ENCODE results near the gene ADRA1B.

DNA sequence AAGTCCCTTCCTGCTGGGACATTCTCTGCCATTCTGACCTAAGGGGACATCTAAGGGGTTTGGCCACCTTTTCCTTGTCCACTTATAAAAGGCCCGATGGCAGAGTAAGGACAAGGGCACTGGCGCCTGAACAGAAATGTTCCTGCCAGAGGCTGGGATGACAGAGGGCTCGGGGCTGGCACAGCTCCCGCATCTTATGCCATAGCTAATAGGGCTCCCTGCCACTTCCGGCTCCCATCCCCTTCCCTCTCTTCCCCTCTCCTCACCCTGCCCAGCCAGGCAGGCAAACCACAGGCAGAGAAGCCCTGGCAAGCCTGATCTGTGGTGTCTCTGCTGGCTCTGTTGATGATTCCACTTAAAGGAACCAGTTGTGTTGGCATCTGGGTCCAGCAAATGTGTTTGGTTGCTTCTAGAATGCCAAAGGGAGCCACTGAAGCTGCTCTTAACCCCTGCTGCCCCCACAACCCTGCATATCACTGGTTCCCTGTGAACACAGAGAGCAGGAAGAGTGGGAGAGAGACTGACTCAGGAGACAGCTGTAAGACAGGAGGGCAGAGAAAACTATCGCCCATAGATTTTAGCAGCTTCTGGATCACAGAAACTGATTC is 18.4 kb upstream of the ADRA1B start:
- TF ChIP-seq, protein P1, sequence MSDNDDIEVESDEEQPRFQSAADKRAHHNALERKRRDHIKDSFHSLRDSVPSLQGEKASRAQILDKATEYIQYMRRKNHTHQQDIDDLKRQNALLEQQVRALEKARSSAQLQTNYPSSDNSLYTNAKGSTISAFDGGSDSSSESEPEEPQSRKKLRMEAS (IDR thresholded peaks at IDR 0.05) = no peak
- TF ChIP-seq NFIC (IDR thresholded peaks at IDR 0.05) = no peak
- no peak for TF ChIP-seq RAD21 (IDR thresholded peaks at IDR 0.05; ENCODE audit: low read depth)
- TF ChIP-seq, protein P2, sequence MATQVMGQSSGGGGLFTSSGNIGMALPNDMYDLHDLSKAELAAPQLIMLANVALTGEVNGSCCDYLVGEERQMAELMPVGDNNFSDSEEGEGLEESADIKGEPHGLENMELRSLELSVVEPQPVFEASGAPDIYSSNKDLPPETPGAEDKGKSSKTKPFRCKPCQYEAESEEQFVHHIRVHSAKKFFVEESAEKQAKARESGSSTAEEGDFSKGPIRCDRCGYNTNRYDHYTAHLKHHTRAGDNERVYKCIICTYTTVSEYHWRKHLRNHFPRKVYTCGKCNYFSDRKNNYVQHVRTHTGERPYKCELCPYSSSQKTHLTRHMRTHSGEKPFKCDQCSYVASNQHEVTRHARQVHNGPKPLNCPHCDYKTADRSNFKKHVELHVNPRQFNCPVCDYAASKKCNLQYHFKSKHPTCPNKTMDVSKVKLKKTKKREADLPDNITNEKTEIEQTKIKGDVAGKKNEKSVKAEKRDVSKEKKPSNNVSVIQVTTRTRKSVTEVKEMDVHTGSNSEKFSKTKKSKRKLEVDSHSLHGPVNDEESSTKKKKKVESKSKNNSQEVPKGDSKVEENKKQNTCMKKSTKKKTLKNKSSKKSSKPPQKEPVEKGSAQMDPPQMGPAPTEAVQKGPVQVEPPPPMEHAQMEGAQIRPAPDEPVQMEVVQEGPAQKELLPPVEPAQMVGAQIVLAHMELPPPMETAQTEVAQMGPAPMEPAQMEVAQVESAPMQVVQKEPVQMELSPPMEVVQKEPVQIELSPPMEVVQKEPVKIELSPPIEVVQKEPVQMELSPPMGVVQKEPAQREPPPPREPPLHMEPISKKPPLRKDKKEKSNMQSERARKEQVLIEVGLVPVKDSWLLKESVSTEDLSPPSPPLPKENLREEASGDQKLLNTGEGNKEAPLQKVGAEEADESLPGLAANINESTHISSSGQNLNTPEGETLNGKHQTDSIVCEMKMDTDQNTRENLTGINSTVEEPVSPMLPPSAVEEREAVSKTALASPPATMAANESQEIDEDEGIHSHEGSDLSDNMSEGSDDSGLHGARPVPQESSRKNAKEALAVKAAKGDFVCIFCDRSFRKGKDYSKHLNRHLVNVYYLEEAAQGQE (IDR thresholded peaks at IDR 0.05; ENCODE audit: low read depth) = no peak
- no peak for TF ChIP-seq FOXM1 (IDR thresholded peaks at IDR 0.05; ENCODE audit: borderline replicate concordance, low read depth)
- no peak for TF ChIP-seq EP300 (IDR thresholded peaks at IDR 0.05; ENCODE audit: borderline replicate concordance)
- TF ChIP-seq ZBTB7A (IDR thresholded peaks at IDR 0.05; ENCODE audit: low read depth) = no peak
- TF ChIP-seq, protein P3, sequence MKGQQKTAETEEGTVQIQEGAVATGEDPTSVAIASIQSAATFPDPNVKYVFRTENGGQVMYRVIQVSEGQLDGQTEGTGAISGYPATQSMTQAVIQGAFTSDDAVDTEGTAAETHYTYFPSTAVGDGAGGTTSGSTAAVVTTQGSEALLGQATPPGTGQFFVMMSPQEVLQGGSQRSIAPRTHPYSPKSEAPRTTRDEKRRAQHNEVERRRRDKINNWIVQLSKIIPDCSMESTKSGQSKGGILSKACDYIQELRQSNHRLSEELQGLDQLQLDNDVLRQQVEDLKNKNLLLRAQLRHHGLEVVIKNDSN (IDR thresholded peaks at IDR 0.05) = no peak
- TF ChIP-seq CEBPB (IDR thresholded peaks at IDR 0.05) = no peak
- no peak for TF ChIP-seq CREB1 (IDR thresholded peaks at IDR 0.05; ENCODE audit: low read depth)
